ENCODE measurements around the gene RAB27B.

DNA sequence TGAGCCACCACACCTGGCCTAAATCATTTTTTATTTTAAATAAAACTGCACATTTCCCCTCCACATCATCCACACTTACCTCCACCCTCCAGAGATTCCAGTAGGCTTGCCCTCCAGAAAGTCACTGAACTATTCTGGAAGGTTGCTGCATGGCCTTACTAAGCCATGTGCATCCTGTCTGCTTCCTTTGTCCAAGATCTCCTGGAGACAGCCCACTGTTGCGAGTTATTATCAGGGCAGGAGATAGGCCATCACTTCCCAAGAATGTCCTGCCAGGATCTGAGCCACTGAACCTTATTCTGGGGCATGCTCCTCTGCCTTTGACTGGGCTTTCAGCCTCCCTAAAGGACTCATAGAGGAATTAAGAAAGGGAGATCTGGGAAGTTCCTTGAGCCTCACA lies 104.2 kb downstream of the RAB27B start:
- TF ChIP-seq, protein P1, sequence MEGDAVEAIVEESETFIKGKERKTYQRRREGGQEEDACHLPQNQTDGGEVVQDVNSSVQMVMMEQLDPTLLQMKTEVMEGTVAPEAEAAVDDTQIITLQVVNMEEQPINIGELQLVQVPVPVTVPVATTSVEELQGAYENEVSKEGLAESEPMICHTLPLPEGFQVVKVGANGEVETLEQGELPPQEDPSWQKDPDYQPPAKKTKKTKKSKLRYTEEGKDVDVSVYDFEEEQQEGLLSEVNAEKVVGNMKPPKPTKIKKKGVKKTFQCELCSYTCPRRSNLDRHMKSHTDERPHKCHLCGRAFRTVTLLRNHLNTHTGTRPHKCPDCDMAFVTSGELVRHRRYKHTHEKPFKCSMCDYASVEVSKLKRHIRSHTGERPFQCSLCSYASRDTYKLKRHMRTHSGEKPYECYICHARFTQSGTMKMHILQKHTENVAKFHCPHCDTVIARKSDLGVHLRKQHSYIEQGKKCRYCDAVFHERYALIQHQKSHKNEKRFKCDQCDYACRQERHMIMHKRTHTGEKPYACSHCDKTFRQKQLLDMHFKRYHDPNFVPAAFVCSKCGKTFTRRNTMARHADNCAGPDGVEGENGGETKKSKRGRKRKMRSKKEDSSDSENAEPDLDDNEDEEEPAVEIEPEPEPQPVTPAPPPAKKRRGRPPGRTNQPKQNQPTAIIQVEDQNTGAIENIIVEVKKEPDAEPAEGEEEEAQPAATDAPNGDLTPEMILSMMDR (conservative IDR thresholded peaks at IDR 0.05) = no peak
- no peak for TF ChIP-seq EZH2 (IDR thresholded peaks at IDR 0.05; ENCODE audit: low read depth)

Measured in PC-9 (cell line).